NCI-H446 treated with DMSO at 0.1 percent for 48 hours (cell line): ENCODE results near the gene SLC16A5.
"Not testable (repeated sequence)": the region's sequence is repeated elsewhere in the genome, so short reads cannot be mapped to it uniquely, and the experiment has no call there.

Experiments
- DNase-seq: peaks from one replicate; lab custom pipeline; 2025; lab: John Stamatoyannopoulos, UW

Gene SLC16A5, protein sequence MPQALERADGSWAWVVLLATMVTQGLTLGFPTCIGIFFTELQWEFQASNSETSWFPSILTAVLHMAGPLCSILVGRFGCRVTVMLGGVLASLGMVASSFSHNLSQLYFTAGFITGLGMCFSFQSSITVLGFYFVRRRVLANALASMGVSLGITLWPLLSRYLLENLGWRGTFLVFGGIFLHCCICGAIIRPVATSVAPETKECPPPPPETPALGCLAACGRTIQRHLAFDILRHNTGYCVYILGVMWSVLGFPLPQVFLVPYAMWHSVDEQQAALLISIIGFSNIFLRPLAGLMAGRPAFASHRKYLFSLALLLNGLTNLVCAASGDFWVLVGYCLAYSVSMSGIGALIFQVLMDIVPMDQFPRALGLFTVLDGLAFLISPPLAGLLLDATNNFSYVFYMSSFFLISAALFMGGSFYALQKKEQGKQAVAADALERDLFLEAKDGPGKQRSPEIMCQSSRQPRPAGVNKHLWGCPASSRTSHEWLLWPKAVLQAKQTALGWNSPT

DNA sequence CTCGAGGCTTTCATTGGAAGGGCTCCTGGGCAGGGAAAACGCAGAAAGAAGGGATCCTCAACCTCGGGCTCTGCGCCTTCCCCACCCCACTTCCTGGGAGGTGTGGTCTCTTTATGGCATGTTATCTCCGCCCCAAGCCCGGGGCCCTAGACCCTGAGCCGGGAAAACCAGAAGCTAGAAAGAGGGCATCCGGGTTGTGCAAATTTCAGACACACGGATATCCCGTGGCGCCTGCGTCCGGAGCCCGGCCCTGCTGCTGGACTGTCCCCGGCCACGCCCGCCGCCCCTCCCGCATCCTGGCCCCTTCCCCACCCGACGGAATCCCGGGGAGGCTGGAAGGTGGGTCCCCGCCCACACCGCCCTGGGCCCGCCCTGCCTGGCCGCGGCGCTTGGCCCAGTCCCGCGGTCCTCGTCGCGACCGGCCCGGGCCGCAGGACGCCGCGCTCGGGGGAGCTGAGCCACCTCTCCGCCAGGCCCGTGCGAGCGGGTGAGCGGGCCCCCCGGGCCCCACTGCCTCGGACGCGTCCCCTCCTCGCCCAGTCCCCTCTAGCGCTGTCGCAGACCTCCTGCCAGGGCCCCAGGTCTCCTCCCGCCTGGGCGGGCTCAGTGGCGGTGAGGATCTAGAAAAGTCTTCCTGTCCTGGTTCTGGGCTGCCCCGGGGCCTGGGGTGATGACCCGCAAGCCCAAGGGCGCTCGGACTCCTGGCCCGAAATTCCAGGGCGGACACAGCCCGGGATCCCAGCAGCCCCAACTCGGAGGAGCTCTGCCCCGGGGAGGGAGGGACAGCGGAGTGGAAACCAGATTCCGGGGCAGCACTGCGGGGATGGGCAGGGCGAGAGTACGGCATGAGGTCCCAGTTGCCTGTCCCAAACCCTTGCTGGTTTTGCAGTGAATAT is at the start of gene SLC16A5:
TSS of gene SLC16A5 (plus strand) at position 397 of the 896 bp plus-strand sequence. CDS start 5,683 bp downstream, outside the sequence.
- DNase-seq = no peak

DNA sequence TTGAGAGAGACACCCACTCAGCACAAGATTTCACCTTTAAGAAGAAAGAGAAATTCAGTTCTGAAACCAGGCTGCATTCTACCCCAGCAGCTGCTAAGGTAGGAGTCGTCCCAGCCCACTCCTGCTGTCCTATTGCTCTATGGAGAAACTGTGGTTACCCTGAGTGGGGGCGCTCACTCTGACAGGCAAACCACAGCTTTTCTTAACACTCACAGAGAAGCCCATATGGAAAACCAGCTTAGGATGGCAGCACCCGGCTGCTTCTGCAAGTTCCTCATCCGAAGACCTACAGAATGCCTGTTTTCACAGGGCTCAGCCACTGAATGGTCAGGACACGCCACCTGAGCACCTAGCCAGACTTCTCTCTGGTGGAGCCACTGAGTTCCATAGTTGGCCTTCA is 48.5 kb upstream of the SLC16A5 start:
- DNase-seq = no peak

DNA sequence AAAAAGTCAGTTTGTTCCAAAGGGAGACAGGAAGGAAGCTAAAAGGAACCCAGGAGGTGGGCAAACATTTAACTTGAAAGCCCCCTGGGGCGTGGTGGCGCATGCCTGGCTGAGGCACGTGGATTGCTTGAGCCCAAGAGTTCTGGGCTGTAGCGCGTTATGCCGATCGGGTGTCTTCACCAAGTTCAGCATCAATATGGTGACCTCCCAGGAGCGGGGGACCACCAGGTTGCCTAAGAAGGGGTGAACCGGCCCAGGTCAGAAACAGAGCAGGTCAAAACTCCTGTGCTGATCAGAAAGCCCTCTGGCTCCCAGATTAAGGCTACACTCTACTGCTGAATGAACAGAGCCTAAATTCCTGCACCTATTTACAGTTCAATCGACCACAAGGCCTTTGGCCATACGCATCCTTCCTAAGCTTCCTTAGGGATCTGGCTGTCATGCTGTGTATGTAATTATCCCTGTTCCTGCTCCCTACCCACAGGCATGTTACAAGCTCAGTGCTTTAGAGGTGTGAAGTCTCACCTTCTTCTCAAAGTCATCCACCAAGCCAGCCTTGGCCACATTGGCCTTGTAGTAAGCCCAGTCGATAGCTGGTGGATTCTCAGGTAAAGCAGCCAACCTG is 46.0 kb upstream of the SLC16A5 start:
- no peak for DNase-seq

DNA sequence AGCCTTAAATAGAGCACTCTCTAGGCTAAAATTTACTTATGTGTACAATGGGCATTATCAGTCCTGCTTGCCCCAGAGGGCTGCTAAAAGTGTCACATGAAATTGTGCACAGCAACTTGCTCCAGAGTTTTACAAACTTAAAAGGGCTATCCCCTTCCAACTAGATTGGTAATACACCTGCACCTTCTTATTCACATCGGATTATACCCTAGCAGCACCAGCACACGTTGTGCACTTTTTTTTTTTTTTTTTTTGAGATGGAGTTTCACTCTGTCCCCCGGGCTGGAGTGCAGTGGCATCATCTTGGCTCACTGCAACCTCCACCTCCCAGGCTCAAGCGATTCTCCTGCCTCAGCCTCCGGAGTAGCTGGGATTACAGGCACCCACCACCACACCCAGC is 44.0 kb upstream of the SLC16A5 start:
- DNase-seq = not testable (repeated sequence)

DNA sequence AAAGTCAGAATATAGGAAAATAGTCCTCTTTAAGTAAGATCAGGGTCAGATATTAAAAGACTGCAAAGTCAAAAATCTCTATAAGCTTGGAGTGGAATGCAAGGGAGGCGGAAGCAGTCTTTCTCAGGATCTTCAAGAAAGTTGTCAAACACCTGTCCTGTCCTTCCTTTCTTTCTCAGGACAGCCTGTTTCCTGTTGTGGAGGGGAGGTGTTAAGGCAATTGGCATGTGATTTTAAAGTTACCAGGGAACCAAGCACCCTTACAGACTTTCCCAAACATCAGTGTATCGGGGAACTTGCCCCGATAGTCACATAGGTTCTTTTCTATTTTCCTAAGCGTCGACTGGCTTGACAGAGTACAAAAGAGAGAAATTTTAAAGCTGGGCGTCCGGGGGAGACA is 43.0 kb upstream of the SLC16A5 start:
- no peak for DNase-seq

DNA sequence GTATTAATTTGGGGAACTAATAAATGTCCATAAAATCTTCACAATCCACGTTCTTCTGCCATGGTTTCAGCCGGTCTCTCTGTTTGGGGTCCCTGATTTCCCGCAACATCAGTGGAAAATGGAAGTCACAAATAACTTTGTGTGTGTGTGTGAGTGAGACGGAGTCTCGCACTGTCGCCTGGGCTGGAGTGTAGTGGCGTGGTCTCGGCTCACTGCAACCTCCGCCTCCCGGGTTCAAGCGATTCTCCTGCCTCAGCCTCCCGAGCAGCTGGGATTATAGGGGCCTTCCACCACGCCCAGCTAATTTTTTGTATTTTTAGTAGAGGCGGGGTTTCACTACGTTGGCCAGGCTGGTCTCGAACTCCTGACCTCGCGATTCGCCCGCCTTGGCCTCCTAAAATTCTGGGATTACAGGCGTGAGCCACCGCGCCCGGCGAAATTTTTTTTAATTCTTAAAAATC is 41.8 kb upstream of the SLC16A5 start:
- not testable (repeated sequence) for DNase-seq

DNA sequence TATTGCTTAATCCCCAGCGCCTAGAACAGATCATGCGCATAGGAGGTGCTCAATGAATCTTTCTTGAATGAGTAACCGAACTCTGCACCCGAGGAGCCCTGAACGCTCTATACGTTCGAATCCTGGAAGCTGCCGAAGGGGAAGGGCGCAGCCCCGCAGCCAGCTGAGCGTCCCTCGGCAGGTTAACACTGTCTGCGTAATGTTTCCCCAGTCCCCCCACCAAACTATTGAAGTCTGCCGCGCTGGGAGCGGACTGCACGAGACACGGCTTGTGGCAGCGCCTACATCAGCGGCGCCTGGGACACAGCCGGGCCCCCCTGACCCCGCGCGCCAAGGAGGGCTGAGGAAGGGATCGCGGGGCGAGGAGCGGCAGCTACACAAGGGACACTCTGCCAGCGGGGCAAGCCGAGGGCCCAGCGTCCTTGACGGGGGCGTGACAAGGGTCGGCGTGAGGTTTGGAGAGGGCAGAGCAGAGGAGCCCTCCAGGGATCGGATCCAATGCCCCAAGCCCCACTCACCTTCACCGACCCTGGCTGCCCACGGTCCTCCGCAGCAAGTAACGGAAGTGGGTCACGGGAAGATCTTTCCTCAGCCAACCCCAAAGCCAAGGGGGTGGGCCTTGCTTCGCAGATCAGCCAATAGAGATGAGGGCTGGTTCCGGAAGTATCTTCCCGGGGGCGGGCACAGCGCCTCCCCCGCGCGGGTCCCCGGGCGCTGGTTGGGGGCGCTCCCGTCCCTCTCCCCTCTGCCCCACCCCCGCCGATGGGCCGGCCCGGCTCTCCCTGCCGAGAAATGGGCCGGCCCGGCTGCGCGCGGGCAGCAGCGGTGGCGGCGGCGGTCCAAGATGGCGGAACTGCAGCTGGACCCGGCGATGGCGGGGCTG is 41.1 kb upstream of the SLC16A5 start, which contains the start of the genes ATP5PD and KCTD2:
TSS of gene ATP5PD (minus strand) at position 563 of the 883 bp plus-strand sequence. CDS start 4,319 bp downstream, outside the sequence.
TSS of gene KCTD2 (plus strand) at position 819 of the 883 bp plus-strand sequence. CDS start at position 845, 26 bp downstream.
- peak; percentile 94 for DNase-seq

DNA sequence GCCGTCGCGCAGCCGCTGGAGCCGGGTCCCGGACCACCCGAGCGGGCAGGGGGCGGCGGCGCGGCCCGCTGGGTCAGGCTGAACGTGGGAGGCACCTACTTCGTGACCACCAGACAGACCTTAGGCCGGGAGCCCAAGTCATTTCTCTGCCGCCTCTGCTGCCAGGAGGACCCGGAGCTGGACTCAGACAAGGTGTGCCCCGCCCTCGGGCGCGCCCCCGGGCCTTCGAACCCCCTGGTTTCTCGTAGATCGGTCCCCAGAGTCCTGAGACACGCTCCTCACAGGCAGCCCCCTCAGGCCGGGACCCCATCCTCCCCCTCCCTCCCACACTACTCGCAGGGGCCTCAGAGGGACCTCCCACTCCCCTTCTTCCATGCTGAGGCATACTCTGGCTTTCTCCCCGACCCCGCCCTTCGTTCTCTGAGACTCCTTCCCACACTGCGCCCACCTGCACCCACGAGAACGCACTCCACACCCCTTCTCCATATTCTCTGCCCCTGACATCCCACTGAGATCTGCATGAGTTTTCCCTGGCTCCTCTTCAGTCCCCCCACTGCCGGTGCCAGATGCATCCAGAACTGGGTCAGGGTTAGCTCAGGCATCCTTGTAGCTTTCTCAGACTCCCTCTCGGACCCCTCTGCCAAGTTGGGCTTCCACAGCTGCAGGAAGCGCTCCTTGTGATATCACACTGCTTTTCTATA is 40.2 kb upstream of the SLC16A5 start:
- DNase-seq = no peak

DNA sequence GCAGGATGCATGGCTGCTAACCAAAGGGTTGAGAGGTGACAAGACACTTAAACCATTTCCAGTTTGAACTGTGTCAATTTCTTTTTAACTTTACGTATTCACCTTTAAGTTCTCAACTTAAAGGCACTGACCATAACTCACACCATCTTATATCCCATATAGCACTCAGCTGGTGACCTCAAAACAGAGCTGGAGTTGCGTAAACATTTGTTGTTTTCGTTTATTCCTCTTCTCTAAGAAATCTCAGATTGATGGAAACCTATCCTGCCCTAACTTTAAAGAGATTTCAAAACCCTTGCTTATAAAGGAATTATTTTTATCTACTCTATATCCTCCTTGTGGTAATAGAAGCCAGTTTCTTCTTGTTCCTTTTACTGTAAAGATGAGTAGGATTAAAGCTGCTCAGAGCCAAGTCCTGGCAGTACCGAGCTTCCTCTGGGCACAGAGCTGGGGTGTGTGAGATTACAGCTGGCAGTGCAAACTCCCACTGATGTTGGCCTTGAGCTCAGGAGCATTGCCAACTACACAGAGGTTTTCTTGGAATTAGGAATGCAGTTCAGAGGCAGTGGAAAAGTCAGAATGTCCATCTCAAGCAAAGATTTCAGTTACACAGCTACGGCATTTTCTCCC is 39.4 kb upstream of the SLC16A5 start:
- peak; percentile 27 for DNase-seq

DNA sequence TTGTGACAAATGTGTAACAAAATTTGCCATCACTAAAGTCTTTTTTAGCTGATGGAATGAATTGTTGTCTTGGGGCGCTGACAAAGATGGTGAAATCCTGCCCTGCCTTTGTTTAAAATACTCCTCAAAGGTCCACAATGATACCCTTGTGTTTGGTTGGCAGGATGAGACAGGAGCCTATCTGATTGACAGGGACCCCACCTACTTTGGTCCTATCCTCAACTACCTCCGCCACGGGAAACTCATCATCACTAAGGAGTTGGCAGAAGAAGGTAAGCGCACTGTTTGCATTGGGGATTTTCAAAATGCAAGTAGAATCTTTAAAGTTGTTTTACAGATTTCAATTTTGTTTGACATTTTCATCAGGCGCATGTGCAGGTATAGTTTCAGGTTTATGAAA is 38.7 kb upstream of the SLC16A5 start:
- DNase-seq = no peak

DNA sequence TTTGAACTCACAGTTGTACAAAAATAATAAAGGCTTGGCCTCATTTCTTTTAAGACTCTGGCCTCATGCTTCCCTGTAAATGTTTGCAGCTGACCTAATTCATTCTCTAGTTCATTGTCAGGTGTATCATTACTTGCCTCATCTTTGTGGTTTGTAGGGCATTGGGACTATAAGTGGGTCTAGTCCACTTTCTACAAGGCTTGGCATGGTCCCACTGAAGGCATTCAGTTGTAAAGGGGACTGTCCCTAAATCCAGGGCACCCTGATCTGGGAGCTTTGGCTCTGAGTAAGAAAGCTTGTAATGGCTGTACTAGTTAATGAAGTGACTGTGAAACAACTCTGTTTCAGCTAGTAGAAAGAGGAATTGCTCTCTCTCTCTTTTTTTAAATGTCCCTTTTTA is 38.0 kb upstream of the SLC16A5 start:
- DNase-seq = no peak

DNA sequence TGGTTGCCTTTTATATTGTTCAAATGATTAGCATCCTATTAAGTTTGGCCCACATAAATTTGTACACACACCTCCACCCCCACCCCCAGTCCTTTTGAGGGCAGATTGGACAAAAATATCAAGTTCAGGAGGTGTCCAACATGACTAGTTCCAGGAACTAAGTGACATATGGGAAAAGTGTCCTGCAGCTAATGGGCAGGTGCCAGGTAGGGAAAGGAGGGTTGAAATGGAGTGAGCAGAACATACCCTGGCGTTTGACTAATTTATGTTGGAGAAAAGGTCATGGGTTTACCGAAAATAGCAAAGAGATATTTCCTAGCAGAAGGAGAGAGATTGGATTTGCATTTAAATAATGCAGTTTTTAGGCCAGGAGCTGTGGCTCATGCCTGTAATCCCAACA is 35.8 kb upstream of the SLC16A5 start:
- no peak for DNase-seq

DNA sequence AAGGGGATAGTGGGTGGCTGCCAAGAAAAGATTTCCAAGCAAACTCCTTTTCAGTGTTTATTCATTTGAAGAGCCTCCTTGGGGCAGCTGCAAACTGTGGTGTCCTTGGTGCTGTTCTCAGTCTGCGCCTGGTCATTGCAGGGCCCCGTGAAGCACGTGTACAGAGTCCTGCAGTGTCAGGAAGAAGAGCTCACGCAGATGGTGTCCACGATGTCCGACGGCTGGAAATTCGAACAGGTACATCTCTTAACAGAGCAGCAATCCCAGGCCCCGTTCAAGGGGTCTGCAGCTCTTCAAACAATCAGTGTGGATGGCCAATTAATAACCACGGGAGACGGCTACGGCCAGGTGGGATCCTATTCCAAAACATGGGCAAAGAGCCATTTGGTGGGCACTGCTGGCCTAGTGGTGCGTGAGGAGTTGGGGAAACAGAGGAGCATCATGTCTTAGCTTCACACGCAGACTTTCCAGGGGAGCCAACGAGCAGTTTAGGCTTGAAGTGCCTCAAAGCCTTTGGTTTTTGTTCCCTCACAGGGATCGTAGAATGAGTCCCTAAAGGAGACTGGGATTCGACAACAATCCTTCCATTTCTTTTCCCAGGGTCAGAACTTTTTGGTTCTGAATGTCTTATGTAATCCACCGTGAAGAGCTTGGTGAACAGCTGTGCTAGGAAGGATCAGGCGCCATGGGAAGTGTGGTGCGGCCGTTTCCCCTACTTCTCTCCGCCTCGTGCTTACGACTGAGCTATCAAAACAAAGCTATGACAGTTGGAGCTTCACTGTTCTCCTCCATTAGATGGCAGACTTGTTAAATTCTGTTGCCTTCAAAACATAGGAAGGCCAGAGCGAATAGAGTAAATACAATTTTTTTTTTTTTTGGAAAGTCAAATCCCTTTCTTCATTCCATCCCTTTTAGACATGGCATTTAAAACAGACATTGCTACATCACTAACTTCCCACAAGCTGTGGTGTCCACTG is 28.1 kb upstream of the SLC16A5 start:
- no peak for DNase-seq

DNA sequence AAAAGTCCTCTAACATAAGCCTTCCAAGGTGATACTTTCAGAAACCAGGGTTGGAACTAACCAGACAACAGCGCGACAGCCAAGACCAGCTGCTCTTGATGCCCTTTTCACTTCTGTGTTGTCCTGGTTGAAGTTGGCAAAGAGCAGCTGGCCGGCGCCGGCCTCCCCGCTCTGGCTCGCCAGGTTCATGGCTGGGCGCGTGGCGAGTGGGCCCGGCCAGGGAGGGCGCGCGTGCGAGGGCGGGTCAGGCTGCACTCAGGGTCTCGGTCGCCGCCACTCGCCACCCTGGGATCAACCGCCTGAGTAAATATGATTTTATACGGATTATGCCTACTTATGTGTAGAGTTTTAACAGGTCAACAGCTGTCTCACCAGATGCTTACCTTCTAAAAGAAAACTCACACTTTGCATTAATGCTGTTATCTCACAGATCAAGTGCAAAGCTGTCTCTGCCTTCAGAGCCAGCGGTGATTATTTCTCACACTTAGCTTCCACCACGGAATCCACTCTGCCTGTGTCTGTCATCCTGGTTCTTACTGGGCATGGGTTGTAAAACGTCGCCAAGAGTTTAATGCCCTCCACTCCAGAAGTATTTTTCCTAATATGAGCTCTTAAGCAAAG is 27.2 kb upstream of the SLC16A5 start:
- no peak for DNase-seq

DNA sequence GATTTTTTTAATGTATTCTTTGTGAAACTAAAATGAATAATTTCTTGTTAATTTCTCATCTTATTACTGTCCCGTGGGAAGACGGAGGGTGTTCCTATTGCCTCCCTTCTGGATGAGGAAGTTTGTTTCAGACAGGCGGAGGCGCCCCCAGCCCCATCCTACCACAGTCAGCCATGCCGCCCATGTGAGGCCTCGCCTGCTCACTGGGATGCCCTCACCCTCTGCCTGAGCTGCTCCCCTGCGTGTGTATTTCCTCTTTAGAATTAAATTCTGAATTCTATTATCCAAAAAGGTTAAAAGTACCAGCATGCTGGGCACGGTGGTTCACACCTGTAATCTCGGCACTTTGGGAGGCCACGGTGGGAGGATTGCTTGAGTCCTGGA is 26.7 kb upstream of the SLC16A5 start:
- DNase-seq = no peak

DNA sequence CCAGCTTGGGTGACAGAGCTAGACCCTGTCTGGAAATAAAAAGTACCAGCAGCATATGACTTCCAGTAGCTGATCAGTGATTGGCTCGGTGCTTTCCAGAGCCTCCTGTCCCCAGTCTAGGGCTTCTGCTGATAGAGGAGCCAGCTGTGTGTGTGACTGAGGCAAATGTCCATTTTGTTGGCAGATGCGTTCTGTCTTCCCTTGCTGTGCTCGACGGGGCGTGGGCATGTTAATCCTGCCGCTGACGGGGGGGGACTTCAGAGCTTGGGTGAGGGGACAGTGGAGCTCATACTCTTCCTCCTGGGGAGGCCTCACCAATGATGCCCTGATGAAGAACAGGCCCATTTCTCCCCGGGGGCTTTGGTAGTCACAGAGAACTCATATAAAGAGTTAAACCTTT is 26.1 kb upstream of the SLC16A5 start:
- DNase-seq = no peak

DNA sequence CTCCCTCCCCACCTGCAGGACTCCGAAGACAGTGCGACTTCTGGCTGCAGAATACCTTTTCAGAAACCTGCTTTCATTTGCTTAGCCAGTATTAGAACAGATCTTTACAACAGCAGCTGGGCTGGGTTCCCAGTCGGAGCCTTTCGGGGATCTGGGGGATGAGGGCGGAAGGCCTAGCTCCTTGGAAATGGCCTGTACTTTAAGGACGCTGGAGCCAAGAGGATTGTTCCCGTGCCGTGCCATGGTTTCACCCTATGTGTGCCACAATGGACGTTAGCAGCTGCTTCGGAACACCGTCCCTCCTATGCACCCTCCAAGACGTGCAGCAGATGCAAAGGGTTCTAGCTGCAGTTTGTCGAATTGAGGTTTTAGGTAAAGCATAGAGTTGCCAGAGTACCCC is 24.6 kb upstream of the SLC16A5 start:
- no peak for DNase-seq

DNA sequence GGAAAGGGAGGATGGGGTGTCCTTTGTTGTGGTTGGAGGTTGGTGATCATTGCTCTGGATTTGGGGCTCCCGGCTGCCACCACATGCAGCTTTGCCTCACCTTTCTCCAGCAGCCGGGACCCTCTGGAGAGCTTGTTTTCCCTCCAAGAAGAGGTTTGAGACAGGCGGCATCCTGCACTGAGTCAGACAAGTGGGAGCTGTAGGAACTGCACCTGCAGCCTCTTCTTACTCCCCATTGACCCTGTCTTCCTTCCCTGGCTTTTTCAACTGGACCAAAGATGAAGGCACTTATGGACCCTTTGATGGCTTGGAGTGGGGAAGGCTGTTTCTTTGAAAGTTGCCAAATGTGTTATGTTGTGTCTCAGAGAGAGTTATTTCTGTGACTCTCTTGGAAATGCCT is 24.1 kb upstream of the SLC16A5 start:
- no peak for DNase-seq
